Measurements from ENCODE around the gene LRRC4C.

- TF ChIP-seq CTCF (IDR thresholded peaks at IDR 0.05) (no peak), SIN3A (IDR thresholded peaks at IDR 0.05; ENCODE audit: borderline replicate concordance, insufficient read depth, low read depth, low read length) (no peak), REST (IDR thresholded peaks at IDR 0.05; ENCODE audit: insufficient read depth in 1 of 2, low read depth in 2 of 2, low read length in 1 of 2) (no peak)
These were observed 742.9 kb downstream of the LRRC4C start for GRCh38 chr11:40716344-40717130.

Measured in Panc1 (cell line).